GM23338 (cell line): ENCODE measurements around the gene OTUD1. TPM values are rescaled to one million over a fixed set of nuclear protein-coding genes. Genes with fewer than 3 reads are reported as not detected.

Experiments used
- ATAC-seq: fragments of 200-7000 bp; cut with Tn5 transposase; 3 replicates; pipeline ENCODE4 v1.9.1; 2020
- DNase-seq: peaks from one replicate; pipeline ENCODE4 v3.0.0-alpha.2; 2015; ENCODE audit warnings: low spot score
- H2AFZ ChIP-seq: fragments of 200-600 bp; sonication (generic); 2 replicates; pipeline ENCODE4 v1.8.0; 2016; ENCODE audit warnings: antibody characterized with exemption, mild to moderate bottlenecking, moderate library complexity
- H3F3A ChIP-seq: fragments of 200-600 bp; sonication (generic); replicated peaks from 2 replicates; pipeline ENCODE4 v1.8.0; 2017; ENCODE audit warnings: antibody characterized with exemption, mixed run types, low read depth
- H3K27ac ChIP-seq: fragments of 200-600 bp; sonication (generic); 2 replicates; pipeline ENCODE4 v1.6.1; 2016; ENCODE audit warnings: low read depth
- H3K27me3 ChIP-seq: fragments of 200-600 bp; sonication (generic); 2 replicates; pipeline ENCODE4 v1.8.0; 2016; ENCODE audit warnings: mild to moderate bottlenecking, mixed run types, moderate library complexity; ENCODE audit not compliant: insufficient read depth
- H3K36me3 ChIP-seq: fragments of 200-600 bp; sonication (generic); 2 replicates; pipeline ENCODE4 v1.8.0; 2016; ENCODE audit warnings: mild to moderate bottlenecking; ENCODE audit not compliant: insufficient read depth
- H3K4me1 ChIP-seq: fragments of 200-600 bp; sonication (generic); 2 replicates; pipeline ENCODE4 v1.8.0; 2016; ENCODE audit warnings: mild to moderate bottlenecking, moderate library complexity; ENCODE audit not compliant: insufficient read depth
- H3K4me2 ChIP-seq: fragments of 200-600 bp; sonication (generic); 2 replicates; pipeline ENCODE4 v1.7.1; 2017; ENCODE audit warnings: mixed run types
- H3K4me3 ChIP-seq: fragments of 200-600 bp; sonication (generic); 2 replicates; pipeline ENCODE4 v1.6.1; 2016; ENCODE audit warnings: mixed run types
- H3K79me2 ChIP-seq: fragments of 200-600 bp; sonication (generic); replicated peaks from 2 replicates; pipeline ENCODE4 v1.8.0; 2017; ENCODE audit warnings: mild to moderate bottlenecking; ENCODE audit not compliant: insufficient read depth
- H3K9me2 ChIP-seq: fragments of 200-600 bp; sonication (generic); 2 replicates; pipeline ENCODE4 v1.8.0; 2017; ENCODE audit not compliant: insufficient read depth
- H4K20me1 ChIP-seq: fragments of 200-600 bp; sonication (generic); replicated peaks from 2 replicates; pipeline ENCODE4 v1.8.0; 2017; ENCODE audit warnings: mild to moderate bottlenecking; ENCODE audit not compliant: insufficient read depth
- H3K27ac Mint-ChIP-seq: 2 replicates; pipeline ENCODE4 v1.8.0; 2020; ENCODE audit warnings: inconsistent platforms, mild to moderate bottlenecking, moderate library complexity, mixed read lengths
- H3K27me3 Mint-ChIP-seq: 3 replicates; pipeline ENCODE4 v1.8.0; 2022; ENCODE audit warnings: low read depth, mild to moderate bottlenecking, moderate library complexity, mixed read lengths, inconsistent platforms; ENCODE audit not compliant: insufficient read depth, poor library complexity
- H3K36me3 Mint-ChIP-seq: 3 replicates; pipeline ENCODE4 v1.8.0; 2021; ENCODE audit warnings: low read depth, mild to moderate bottlenecking, inconsistent platforms, moderate library complexity, mixed read lengths
- H3K4me1 Mint-ChIP-seq: 3 replicates; pipeline ENCODE4 v1.8.0; 2020; ENCODE audit warnings: mild to moderate bottlenecking, inconsistent platforms, mixed read lengths
- H3K4me3 Mint-ChIP-seq: 3 replicates; pipeline ENCODE4 v1.8.0; 2021; ENCODE audit warnings: moderate library complexity, mild to moderate bottlenecking, inconsistent platforms, mixed read lengths
- H3K9me3 Mint-ChIP-seq: 3 replicates; pipeline ENCODE4 v1.8.0; 2020; ENCODE audit warnings: moderate library complexity, mild to moderate bottlenecking, inconsistent platforms, mixed read lengths
- CREB1 ChIP-seq: fragments of 250-450 bp; sonication (Bioruptor Pico); IDR thresholded peaks from 2 replicates; pipeline ENCODE4 v1.5.0; 2020; ENCODE audit warnings: low read depth, mild to moderate bottlenecking, moderate library complexity
- CTCF ChIP-seq, 2 experiments: fragments of 200-600 bp in 1 of 2; sonication (generic) in 1 of 2; conservative IDR thresholded peaks; 2 replicates each; pipeline versions ENCODE4 v1.5.1 to v1.6.1; 2016 to 2017; ENCODE audit warnings: antibody characterized with exemption in 2 of 2, low read depth in 2 of 2, mild to moderate bottlenecking in 2 of 2, moderate library complexity in 1 of 2
- EZH2 ChIP-seq: fragments of 200-600 bp; sonication (generic); IDR thresholded peaks from one replicate; pipeline ENCODE4 v1.8.0; 2017; ENCODE audit warnings: antibody characterized with exemption, mild to moderate bottlenecking, low read depth; ENCODE audit not compliant: unreplicated experiment
- EZH2phosphoT487 ChIP-seq: fragments of 200-600 bp; sonication (generic); IDR thresholded peaks from one replicate; pipeline ENCODE4 v1.8.1; 2018; ENCODE audit warnings: antibody characterized with exemption; ENCODE audit not compliant: unreplicated experiment
- JUNB ChIP-seq: IDR thresholded peaks from one replicate; pipeline ENCODE4 v1.6.1; 2016; ENCODE audit warnings: antibody characterized with exemption; ENCODE audit not compliant: unreplicated experiment
- NANOG ChIP-seq: IDR thresholded peaks from 2 replicates; pipeline ENCODE4 v1.6.1; 2016; ENCODE audit warnings: antibody characterized with exemption, borderline replicate concordance
- POLR2AphosphoS5 ChIP-seq: IDR thresholded peaks from 2 replicates; pipeline ENCODE4 v1.6.1; 2016; ENCODE audit warnings: antibody characterized with exemption, low read depth
- STAT1 ChIP-seq: IDR thresholded peaks from one replicate; pipeline ENCODE4 v1.6.1; 2016; ENCODE audit warnings: antibody characterized with exemption; ENCODE audit not compliant: unreplicated experiment
- ZNF114 ChIP-seq: fragments of 250-450 bp; sonication (Bioruptor Pico); IDR thresholded peaks from 2 replicates; pipeline ENCODE4 v1.5.0; 2020; ENCODE audit warnings: mild to moderate bottlenecking, moderate library complexity
- ZNF331 ChIP-seq: fragments of 250-450 bp; sonication (Bioruptor Pico); IDR thresholded peaks from 2 replicates; pipeline ENCODE4 v1.5.0; 2020; ENCODE audit warnings: low read depth, mild to moderate bottlenecking, moderate library complexity
- polyA plus RNA-seq: library from polyadenylated mRNA; unstranded; fragments of >200 nt; fragmentation: Nextera tagmentation; extraction: Ambion mirVana; gene quantifications from 2 replicates; pipeline ENCODE4 v1.2.1, GENCODE V29; 2016
- total RNA-seq: library from RNA; depleted of rRNA; stranded (reverse); fragments of >200 nt; shearing (Covaris generic); gene quantifications from 2 replicates; pipeline ENCODE4 v1.2.3, GENCODE V29; 2014
- TF ChIP-seq, protein P1 (sequence below): IDR thresholded peaks from one replicate; pipeline ENCODE4 v1.6.1; 2018; ENCODE audit warnings: antibody characterized with exemption; ENCODE audit not compliant: unreplicated experiment
- TF ChIP-seq, protein P2 (sequence below): IDR thresholded peaks from 2 replicates; pipeline ENCODE4 v1.6.1; 2016; ENCODE audit warnings: antibody characterized with exemption
- TF ChIP-seq, protein P3 (sequence below): fragments of 250-450 bp; sonication (Bioruptor Pico); IDR thresholded peaks from 2 replicates; pipeline ENCODE4 v1.5.0; 2020; ENCODE audit warnings: mild to moderate bottlenecking, moderate library complexity

OTUD1 gene
- total and polyA plus RNA-seq, 2 experiments from 2014 or later, result 2.5 to 8.3 TPM

DNA sequence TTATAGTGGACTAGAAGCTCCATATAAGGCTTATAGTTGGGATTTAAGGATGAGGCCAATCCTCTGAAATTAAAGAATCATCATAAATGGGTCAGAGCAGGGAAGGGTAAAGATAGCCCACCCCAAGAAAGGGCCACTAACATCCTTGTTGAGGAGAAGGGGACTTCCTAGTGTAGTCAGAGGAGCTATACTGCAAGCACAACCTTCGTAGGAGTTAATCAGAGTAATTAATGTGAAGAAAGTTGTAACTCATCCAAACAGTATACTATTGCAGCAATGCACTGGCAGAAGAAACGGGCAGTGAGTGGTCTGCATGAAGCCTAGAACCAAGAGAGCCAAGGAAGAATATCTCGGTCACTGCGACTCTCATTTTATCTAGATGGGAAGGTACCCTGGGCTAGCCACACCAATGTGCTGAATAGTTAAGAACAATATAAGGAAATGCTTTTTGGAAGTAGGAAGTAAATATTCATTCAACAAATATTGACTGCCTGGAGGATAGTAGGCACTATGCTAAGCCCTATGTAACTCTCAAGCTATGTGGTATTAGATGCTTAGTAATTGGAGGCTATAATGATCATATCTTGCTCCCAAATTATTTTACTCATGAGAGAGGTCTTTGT, 13.3 kb downstream of the OTUD1 start:
- H3K27ac ChIP-seq, result no peak overlapping the region
- ATAC-seq (no peak), DNase-seq (no peak)
- H3K36me3 Mint-ChIP-seq, result no peaks in the 10 kb centered on the region
- no peaks in the 10 kb centered on the region for H3K79me2 ChIP-seq
- H4K20me1 ChIP-seq, result no peaks in the 10 kb centered on the region
- no peaks in the 10 kb centered on the region for H3K36me3 ChIP-seq
- H3F3A ChIP-seq, result no peaks in the 10 kb centered on the region
- H3K4me2 ChIP-seq, result no peak overlapping the region
- no peaks in the 10 kb centered on the region for H3K27me3 ChIP-seq
- H3K4me1 ChIP-seq, result peaks cover 14% of the 10 kb centered on the region; the same call in 1 of the 2 replicates
- no peak overlapping the region for H3K27ac Mint-ChIP-seq
- peaks cover 2% of the 10 kb centered on the region for H3K27me3 Mint-ChIP-seq
- no peaks in the 10 kb centered on the region for H3K9me3 Mint-ChIP-seq
- H3K4me1 Mint-ChIP-seq, result peaks cover 11% of the 10 kb centered on the region
- no peaks in the 10 kb centered on the region for H3K9me2 ChIP-seq
- TF ChIP-seq, protein P1, sequence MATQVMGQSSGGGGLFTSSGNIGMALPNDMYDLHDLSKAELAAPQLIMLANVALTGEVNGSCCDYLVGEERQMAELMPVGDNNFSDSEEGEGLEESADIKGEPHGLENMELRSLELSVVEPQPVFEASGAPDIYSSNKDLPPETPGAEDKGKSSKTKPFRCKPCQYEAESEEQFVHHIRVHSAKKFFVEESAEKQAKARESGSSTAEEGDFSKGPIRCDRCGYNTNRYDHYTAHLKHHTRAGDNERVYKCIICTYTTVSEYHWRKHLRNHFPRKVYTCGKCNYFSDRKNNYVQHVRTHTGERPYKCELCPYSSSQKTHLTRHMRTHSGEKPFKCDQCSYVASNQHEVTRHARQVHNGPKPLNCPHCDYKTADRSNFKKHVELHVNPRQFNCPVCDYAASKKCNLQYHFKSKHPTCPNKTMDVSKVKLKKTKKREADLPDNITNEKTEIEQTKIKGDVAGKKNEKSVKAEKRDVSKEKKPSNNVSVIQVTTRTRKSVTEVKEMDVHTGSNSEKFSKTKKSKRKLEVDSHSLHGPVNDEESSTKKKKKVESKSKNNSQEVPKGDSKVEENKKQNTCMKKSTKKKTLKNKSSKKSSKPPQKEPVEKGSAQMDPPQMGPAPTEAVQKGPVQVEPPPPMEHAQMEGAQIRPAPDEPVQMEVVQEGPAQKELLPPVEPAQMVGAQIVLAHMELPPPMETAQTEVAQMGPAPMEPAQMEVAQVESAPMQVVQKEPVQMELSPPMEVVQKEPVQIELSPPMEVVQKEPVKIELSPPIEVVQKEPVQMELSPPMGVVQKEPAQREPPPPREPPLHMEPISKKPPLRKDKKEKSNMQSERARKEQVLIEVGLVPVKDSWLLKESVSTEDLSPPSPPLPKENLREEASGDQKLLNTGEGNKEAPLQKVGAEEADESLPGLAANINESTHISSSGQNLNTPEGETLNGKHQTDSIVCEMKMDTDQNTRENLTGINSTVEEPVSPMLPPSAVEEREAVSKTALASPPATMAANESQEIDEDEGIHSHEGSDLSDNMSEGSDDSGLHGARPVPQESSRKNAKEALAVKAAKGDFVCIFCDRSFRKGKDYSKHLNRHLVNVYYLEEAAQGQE, result no peak
- TF ChIP-seq EZH2phosphoT487 (no peak), ZNF331 (CRISPR knock-in tag) (no peak), ZNF114 (no peak), CREB1 (CRISPR knock-in tag) (no peak), EZH2 (no peak), NANOG (no peak), STAT1 (no peak), CTCF (conservative IDR thresholded peaks at IDR 0.05; ENCODE audit: low read depth in 2 of 2) (no peak), POLR2AphosphoS5 (no peak), JUNB (no peak)
- TF ChIP-seq, protein P2, sequence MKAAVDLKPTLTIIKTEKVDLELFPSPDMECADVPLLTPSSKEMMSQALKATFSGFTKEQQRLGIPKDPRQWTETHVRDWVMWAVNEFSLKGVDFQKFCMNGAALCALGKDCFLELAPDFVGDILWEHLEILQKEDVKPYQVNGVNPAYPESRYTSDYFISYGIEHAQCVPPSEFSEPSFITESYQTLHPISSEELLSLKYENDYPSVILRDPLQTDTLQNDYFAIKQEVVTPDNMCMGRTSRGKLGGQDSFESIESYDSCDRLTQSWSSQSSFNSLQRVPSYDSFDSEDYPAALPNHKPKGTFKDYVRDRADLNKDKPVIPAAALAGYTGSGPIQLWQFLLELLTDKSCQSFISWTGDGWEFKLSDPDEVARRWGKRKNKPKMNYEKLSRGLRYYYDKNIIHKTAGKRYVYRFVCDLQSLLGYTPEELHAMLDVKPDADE, result no peak
- TF ChIP-seq, protein P3, sequence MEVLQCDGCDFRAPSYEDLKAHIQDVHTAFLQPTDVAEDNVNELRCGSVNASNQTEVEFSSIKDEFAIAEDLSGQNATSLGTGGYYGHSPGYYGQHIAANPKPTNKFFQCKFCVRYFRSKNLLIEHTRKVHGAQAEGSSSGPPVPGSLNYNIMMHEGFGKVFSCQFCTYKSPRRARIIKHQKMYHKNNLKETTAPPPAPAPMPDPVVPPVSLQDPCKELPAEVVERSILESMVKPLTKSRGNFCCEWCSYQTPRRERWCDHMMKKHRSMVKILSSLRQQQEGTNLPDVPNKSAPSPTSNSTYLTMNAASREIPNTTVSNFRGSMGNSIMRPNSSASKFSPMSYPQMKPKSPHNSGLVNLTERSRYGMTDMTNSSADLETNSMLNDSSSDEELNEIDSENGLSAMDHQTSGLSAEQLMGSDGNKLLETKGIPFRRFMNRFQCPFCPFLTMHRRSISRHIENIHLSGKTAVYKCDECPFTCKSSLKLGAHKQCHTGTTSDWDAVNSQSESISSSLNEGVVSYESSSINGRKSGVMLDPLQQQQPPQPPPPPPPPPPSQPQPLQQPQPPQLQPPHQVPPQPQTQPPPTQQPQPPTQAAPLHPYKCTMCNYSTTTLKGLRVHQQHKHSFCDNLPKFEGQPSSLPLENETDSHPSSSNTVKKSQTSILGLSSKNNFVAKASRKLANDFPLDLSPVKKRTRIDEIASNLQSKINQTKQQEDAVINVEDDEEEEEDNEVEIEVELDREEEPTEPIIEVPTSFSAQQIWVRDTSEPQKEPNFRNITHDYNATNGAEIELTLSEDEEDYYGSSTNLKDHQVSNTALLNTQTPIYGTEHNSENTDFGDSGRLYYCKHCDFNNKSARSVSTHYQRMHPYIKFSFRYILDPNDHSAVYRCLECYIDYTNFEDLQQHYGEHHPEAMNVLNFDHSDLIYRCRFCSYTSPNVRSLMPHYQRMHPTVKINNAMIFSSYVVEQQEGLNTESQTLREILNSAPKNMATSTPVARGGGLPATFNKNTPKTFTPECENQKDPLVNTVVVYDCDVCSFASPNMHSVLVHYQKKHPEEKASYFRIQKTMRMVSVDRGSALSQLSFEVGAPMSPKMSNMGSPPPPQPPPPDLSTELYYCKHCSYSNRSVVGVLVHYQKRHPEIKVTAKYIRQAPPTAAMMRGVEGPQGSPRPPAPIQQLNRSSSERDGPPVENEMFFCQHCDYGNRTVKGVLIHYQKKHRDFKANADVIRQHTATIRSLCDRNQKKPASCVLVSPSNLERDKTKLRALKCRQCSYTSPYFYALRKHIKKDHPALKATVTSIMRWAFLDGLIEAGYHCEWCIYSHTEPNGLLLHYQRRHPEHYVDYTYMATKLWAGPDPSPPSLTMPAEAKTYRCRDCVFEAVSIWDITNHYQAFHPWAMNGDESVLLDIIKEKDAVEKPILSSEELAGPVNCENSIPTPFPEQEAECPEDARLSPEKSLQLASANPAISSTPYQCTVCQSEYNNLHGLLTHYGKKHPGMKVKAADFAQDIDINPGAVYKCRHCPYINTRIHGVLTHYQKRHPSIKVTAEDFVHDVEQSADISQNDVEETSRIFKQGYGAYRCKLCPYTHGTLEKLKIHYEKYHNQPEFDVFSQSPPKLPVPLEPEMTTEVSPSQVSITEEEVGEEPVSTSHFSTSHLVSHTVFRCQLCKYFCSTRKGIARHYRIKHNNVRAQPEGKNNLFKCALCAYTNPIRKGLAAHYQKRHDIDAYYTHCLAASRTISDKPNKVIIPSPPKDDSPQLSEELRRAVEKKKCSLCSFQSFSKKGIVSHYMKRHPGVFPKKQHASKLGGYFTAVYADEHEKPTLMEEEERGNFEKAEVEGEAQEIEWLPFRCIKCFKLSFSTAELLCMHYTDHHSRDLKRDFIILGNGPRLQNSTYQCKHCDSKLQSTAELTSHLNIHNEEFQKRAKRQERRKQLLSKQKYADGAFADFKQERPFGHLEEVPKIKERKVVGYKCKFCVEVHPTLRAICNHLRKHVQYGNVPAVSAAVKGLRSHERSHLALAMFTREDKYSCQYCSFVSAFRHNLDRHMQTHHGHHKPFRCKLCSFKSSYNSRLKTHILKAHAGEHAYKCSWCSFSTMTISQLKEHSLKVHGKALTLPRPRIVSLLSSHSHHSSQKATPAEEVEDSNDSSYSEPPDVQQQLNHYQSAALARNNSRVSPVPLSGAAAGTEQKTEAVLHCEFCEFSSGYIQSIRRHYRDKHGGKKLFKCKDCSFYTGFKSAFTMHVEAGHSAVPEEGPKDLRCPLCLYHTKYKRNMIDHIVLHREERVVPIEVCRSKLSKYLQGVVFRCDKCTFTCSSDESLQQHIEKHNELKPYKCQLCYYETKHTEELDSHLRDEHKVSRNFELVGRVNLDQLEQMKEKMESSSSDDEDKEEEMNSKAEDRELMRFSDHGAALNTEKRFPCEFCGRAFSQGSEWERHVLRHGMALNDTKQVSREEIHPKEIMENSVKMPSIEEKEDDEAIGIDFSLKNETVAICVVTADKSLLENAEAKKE (CRISPR knock-in tag), result no peak
- no peak overlapping the region for H3K4me3 Mint-ChIP-seq
- H3K4me3 ChIP-seq, result no peak overlapping the region
- H2AFZ ChIP-seq, result no peak overlapping the region
